ENCODE measurements around the gene WDR81. TPM values are rescaled to one million over a fixed set of nuclear protein-coding genes. Genes with fewer than 3 reads are reported as not detected.
"Not testable (repeated sequence)": the region's sequence is repeated elsewhere in the genome, so short reads cannot be mapped to it uniquely, and the experiment has no call there.

The WDR81 gene
- total RNA-seq, 1 donor from 2014 or later, result 10.2 TPM

GRCh38 chr17:1713160-1713877, 11.2 kb upstream of the WDR81 start:
- ATAC-seq, result no peak

GRCh38 chr17:1713878-1714426, 10.6 kb upstream of the WDR81 start:
- no peak for ATAC-seq

GRCh38 chr17:1714427-1714979, 10.0 kb upstream of the WDR81 start:
- peak; percentile 41 for ATAC-seq

GRCh38 chr17:1714980-1715802, 9.3 kb upstream of the WDR81 start:
- peak; percentile 61 for ATAC-seq

GRCh38 chr17:1715803-1716075, 8.8 kb upstream of the WDR81 start:
- no peak for ATAC-seq

- ATAC-seq, result peak; percentile 82
Measured at GRCh38 chr17:1716076-1716911, 8.2 kb upstream of the WDR81 start.

- ATAC-seq, result peak; percentile 64
Measured at GRCh38 chr17:1716912-1717695, 7.4 kb upstream of the WDR81 start.

GRCh38 chr17:1718362-1719165, 5.9 kb upstream of the WDR81 start:
- no peak for ATAC-seq

GRCh38 chr17:1720856-1721386, 3.6 kb upstream of the WDR81 start:
- ATAC-seq, result no peak

GRCh38 chr17:1722022-1722421, 2.5 kb upstream of the WDR81 start:
- ATAC-seq, result not testable (repeated sequence)

- peak; percentile 52 for ATAC-seq
Measured at GRCh38 chr17:1724869-1725641, 551 bp downstream of the WDR81 start.

- ATAC-seq, result no peak
Measured at GRCh38 chr17:1725642-1726511, 1.4 kb downstream of the WDR81 start.

GRCh38 chr17:1726626-1727257, 2.2 kb downstream of the WDR81 start:
- no peak for ATAC-seq

GRCh38 chr17:1727258-1727789, 2.8 kb downstream of the WDR81 start:
- ATAC-seq, result no peak

GRCh38 chr17:1727876-1728630, 3.5 kb downstream of the WDR81 start:
- ATAC-seq, result no peak

GRCh38 chr17:1729966-1730325, 5.4 kb downstream of the WDR81 start:
- ATAC-seq, result no peak

All from esophagus mucosa (tissue), 1 donor.